ENCODE data around the gene MED15.

Gene MED15

DNA sequence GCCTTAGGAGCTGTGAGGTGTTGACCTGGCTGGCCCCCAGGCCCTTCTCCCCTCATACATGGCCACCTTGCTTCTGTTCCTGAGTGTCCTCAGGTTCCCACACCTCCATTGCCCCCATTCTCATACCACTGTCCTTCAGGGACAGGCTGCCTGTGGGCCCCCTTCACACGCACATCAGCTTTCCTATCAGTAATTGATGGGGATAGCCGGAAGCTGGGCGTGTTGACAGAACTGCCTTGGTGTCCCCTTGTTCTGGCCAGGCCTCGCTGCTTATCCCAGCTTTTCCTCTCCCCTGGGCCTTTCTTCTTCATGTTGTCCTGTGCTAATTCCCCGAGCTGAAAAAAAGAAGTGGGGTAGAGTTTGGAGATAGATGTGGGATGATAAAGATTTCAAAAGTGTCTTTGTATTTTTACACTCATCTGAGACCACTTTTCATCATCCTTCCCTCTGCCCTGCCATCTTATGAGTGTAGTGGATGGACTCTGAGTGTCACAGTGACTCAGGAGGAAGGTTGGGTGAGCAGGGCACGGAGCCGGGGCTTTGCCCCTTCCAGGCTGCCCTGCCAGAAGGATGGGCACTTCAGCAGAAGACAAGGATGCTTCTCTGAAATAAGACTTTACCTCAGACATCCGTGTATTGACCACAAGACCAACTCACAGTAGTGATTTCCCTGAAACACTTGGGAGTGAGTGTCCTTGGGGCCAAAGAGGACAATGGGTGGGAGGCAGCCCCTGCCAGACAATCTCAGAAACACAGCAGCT is 42.8 kb downstream of the MED15 start:
- in situ Hi-C loops (cut with MboI; ENCODE audit: low sequenced_read_pairs): no loop called here

GRCh38 chr22:20550851-20551744 is 43.7 kb downstream of the MED15 start:
- in situ Hi-C loops (cut with MboI; ENCODE audit: low sequenced_read_pairs): no loop called here

DNA sequence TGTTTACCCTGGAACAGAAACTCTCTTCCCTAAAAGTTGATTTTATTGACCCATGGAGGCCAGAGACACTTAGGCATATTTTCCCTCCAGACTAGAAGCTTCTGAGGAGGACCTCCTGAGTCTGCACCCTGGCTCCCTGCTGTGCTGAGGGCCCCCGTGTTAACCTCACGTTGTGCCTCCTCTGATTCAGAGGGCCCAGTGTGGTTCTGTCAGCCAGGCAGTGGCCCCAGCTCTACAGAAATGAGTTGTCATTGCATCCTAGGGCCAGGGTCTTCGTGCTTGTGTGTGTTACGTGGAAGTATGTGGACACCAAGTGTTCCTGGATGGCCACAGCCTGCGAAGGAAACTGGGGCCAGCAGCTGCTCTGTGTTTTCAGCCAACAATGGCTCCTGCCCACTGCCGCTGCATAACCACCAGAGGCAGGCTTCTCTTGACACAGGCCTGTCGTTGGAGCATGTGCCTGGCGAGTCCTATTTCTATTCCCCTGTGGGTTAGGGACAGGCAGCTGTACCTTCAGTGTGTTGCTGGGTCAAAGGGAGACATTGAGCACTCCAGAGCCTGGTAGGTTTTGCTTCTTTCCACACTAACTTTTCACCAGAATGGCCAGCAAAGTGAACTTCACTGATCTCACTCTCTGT is 44.5 kb downstream of the MED15 start:
- in situ Hi-C loops (cut with MboI; ENCODE audit: low sequenced_read_pairs): no loop called here

DNA sequence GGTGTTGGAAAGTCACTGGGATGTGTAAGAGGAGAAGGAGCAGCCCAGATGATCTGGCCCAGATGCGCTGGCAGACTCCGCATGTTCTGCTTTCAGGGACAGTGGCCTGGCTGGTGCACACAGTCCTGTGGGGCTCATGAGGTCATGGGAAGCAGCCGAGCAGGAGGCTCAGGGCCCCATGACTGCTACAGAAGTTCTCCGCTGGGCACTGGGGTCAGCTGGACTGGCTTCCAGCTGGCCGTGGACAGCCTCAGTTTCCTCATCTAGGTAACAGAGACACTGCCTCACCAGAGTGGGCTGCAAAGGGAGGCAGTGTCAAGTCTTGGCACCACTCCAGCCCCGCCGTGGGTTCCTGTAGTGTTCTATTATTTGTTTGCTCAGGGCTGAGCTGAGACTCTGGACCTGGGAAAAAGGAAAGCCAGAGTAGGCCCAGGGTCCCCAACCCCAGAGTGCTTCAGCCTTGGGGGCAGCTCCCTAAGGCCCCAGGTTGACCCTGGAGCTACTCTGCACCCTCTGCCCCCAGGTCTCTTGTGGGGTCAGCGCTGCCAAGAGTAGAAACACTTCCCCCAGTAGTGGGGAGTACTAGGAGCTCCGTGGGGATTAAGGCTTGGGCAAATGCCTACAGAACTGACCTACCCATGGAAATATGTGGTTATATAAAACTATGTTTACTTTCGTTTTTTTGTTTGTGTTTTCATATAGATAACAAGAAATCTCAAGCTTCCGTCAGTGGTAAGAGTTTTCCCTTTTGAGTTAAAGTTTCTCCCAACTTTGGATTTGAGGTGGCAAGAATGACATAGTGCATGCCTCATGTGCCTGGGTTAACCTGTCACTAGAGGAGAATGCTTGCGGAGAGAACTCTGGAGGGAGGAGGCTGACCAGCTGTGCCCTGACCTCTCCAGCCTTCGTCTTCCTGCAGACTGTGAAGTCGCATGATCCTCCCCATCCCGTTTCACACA is 45.3 kb downstream of the MED15 start:
- in situ Hi-C loops (cut with MboI; ENCODE audit: low sequenced_read_pairs): no loop called here

DNA sequence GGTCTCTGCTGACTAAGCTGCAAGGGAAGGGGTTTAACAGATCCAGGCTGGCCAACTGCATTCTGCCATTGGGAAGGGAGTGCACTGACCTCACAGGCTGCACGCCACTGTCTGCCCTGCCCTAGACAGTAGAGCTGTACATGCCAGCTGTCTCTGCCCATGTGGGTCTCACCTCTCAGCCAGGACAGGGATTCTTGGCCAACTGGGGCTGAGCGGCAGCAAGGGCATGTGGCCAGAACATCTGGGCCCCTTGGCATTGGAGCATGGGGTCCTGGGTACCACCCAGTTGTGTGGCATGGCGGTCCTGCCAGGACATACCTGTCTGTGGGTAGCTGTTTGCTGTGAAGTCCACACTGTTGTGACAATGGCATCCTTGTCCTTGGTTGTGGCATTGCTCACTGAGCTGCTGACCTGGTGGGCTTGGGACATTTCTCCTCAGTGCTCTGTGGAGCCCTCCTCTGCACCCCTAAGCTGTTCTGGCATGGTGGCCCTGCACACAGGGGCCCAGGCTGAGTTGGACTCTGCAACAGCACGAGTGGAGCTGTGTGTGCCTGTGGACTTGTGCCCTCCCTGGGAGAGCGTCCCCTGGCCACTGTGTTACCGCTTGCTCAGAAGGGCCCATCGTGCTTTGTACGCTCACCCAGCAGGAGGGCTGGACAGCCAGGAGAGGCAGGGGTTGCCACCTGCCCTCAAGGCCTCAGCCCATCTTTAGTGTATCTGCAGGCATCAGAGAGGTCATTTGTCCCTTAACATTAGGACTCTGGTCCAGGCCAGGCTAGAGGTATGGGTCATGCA is 46.7 kb downstream of the MED15 start:
- in situ Hi-C loops (cut with MboI; ENCODE audit: low sequenced_read_pairs): no loop called here

DNA sequence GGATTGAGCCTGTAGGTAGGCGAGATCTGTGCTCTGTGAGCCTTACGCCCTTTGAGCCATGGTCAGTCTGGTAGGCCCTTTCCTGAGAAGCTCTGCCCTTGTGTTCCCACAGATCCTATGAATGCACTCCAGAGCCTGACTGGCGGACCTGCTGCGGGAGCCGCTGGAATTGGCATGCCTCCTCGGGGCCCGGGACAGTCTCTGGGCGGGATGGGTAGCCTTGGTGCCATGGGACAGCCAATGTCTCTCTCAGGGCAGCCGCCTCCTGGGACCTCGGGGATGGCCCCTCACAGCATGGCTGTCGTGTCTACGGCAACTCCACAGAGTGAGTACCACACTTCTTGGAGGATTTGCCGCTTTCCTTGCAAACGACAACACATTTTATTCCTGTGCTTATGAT is 47.4 kb downstream of the MED15 start:
- in situ Hi-C loops (cut with MboI; ENCODE audit: low sequenced_read_pairs): no loop called here

DNA sequence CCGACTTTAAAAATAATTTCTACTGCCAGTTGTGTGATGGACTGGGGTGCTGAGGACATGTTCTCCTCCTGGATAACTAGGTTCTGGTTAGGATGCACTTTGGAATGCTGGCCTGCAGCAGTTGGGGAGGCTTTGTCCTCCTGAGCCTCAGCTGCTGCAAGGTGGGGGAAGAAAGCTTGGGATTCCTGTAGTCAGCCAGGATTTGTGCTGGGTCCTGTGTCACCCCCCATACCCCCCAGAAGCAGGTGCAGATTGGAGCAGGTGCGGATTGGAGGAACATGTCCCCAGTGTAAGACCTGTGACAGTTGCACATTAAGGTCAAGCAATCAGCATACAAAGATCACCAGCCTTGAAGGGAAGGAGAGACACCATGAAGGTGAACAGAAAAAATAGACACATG is 51.1 kb downstream of the MED15 start:
- in situ Hi-C loops (cut with MboI; ENCODE audit: low sequenced_read_pairs): no loop called here

- in situ Hi-C loops (cut with MboI; ENCODE audit: low sequenced_read_pairs): no loop called here
Observed at GRCh38 chr22:20559174-20559760, 51.9 kb downstream of the MED15 start.

GRCh38 chr22:20560716-20561115 is 53.3 kb downstream of the MED15 start:
- in situ Hi-C loops (cut with MboI; ENCODE audit: low sequenced_read_pairs): no loop called here

GRCh38 chr22:20561882-20562281 is 54.5 kb downstream of the MED15 start:
- in situ Hi-C loops (cut with MboI; ENCODE audit: low sequenced_read_pairs): no loop called here

GRCh38 chr22:20562607-20563465 is 55.4 kb downstream of the MED15 start:
- in situ Hi-C loops (cut with MboI; ENCODE audit: low sequenced_read_pairs): no loop called here

- in situ Hi-C loops (cut with MboI; ENCODE audit: low sequenced_read_pairs): no loop called here
Observed at GRCh38 chr22:20563466-20563906, 56.1 kb downstream of the MED15 start.

- in situ Hi-C loops (cut with MboI; ENCODE audit: low sequenced_read_pairs): no loop called here
Observed at GRCh38 chr22:20563941-20564371, 56.5 kb downstream of the MED15 start.

GRCh38 chr22:20565079-20565734 is 57.8 kb downstream of the MED15 start:
- in situ Hi-C loops (cut with MboI; ENCODE audit: low sequenced_read_pairs): no loop called here

DNA sequence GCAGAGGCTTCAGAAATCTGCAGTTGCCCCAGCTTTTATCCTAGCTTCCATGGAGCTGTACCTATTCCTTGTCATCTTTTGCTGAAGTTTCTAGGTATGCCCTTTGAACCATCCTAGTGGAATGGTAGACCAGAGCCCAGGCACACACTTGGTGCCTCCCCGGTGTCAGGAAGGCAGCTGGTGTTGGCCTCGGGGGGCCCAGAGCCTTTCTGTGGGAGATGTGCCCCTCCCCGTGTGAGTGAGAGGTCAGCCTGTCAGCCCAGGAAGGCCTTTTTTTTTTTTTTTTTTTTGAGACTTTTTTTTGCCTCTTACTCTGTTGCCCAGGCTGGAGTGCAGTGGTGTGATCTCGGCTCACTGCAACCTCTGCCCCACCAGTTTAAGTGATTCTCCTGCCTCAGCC is 58.4 kb downstream of the MED15 start:
- in situ Hi-C loops (cut with MboI; ENCODE audit: low sequenced_read_pairs): no loop called here

GRCh38 chr22:20566420-20567260 is 59.2 kb downstream of the MED15 start:
- in situ Hi-C loops (cut with MboI; ENCODE audit: low sequenced_read_pairs): no loop called here

DNA sequence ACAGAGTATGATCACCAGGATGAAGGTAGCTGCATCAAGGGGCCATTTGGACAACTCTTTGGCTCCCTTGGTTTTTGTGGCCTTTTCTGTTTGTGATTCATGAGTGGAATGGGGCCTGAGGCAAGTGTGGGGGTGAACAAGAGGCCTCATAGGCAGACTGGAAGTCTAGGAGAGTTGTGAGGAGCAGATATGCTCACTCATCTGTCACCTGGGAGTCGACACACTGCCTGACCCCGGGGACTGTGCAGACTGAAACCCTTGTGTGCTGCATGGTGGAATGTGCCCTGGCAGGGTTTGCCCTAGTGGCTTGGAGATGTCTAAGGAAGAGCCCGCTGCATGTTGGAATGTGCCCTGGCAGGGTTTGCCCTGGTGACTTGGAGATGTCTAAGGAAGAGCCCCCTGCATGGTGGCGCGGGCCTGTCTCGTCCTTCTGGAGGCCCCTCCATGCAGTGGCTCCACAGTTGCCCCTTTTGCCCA is 60.0 kb downstream of the MED15 start:
- in situ Hi-C loops (cut with MboI; ENCODE audit: low sequenced_read_pairs): no loop called here

Measured in HL-60/S4 treated with phorbol 12-myristate 13-acetate at 8.2 ng/mL for 4 days and 3 days (cell line).